Panc1 (cell line): ENCODE data around the gene HDAC7. TPM values are rescaled to one million over a fixed set of nuclear protein-coding genes. Genes with fewer than 3 reads are reported as not detected.
A peak's percentile ranks its signal among the peaks of the same experiment; 100 is the strongest.

Experiments
- ATAC-seq: fragments of 200-7000 bp; cut with Tn5 transposase; 2 replicates; pipeline ENCODE4 v1.9.1; 2020; ENCODE audit warnings: mild to moderate bottlenecking, moderate library complexity
- BruUV-seq: library from RNA; stranded (reverse); fragments of 400-500 nt; replicated peaks from 2 replicates; lab custom pipeline; 2021; lab: Mats Ljungman, UMichigan
- CTCF ChIA-PET: fragments of 300-600 bp; sonication (Branson Sonifier 250); formaldehyde crosslinking; loops from one replicate; lab custom pipeline; 2022; ENCODE audit warnings: antibody characterized with exemption; lab: Charles Lee
- POLR2A ChIA-PET: fragments of 300-600 bp; sonication (Branson Sonifier 250); formaldehyde crosslinking; loops from one replicate; lab custom pipeline; 2022; ENCODE audit warnings: antibody characterized with exemption; lab: Charles Lee
- DNase-seq: peaks from one replicate; pipeline ENCODE4 v3.0.0-alpha.2; 2010; ENCODE audit warnings: low read depth, low spot score
- H3K27ac ChIP-seq: 2 replicates; pipeline ENCODE4 v1.5.1; 2011; ENCODE audit warnings: mild to moderate bottlenecking, low read length, inconsistent platforms
- H3K27me3 ChIP-seq: fragments of 200-500 bp; sonication (Bioruptor generic); 2 replicates; pipeline ENCODE4 v1.6.0; 2014; ENCODE audit warnings: low read length, inconsistent platforms; ENCODE audit not compliant: control insufficient read depth, insufficient read depth
- H3K36me3 ChIP-seq: fragments of 200-500 bp; sonication (Bioruptor generic); 2 replicates; pipeline ENCODE4 v1.5.1; 2014; ENCODE audit warnings: inconsistent platforms, mild to moderate bottlenecking, low read length, moderate library complexity; ENCODE audit not compliant: control insufficient read depth, insufficient read depth
- H3K4me1 ChIP-seq: 2 replicates; pipeline ENCODE4 v1.5.1; 2011; ENCODE audit warnings: inconsistent platforms, mild to moderate bottlenecking, low read length, moderate library complexity; ENCODE audit not compliant: control insufficient read depth, insufficient read depth
- H3K4me3 ChIP-seq, 2 experiments: 2 replicates each; pipeline ENCODE4 v1.5.1; 2011 to 2012; ENCODE audit warnings: low read depth in 2 of 2, low read length in 2 of 2, mild to moderate bottlenecking in 2 of 2, inconsistent platforms in 1 of 2, moderate library complexity in 1 of 2
- H3K9me3 ChIP-seq: fragments of 200-500 bp; sonication (Bioruptor generic); 2 replicates; pipeline ENCODE4 v1.5.1; 2014; ENCODE audit warnings: low read depth, mild to moderate bottlenecking, inconsistent platforms, low read length, moderate library complexity; ENCODE audit not compliant: control insufficient read depth, insufficient read depth
- CTCF ChIP-seq: fragments of 450-650 bp; IDR thresholded peaks from 2 replicates; pipeline ENCODE4 v1.5.1; 2017; ENCODE audit warnings: mild to moderate bottlenecking
- POLR2AphosphoS5 ChIP-seq: IDR thresholded peaks from 2 replicates; pipeline ENCODE4 v1.6.1; 2012; ENCODE audit warnings: mild to moderate bottlenecking, low read depth, low read length, moderate library complexity
- REST ChIP-seq, 2 experiments: IDR thresholded peaks; 2 replicates each; pipeline ENCODE4 v1.6.1; 2011 to 2012; ENCODE audit warnings: low read depth in 2 of 2, control low read depth in 1 of 2, low read length in 1 of 2, mild to moderate bottlenecking in 1 of 2, moderate library complexity in 1 of 2; ENCODE audit not compliant: insufficient read depth in 1 of 2
- SIN3A ChIP-seq: IDR thresholded peaks from 2 replicates; pipeline ENCODE4 v1.6.1; 2012; ENCODE audit warnings: low read depth, mild to moderate bottlenecking, low read length, moderate library complexity, borderline replicate concordance; ENCODE audit not compliant: insufficient read depth
- TCF7L2 ChIP-seq: IDR thresholded peaks from 2 replicates; pipeline ENCODE4 v1.6.1; 2011; ENCODE audit warnings: mild to moderate bottlenecking, low read depth, low read length, inconsistent platforms
- in situ Hi-C: cut with HindIII; loops from 2 replicates; pipeline ENCODE4 v1.10.0; 2016; ENCODE audit warnings: low sequenced_read_pairs, low pct_unique_long_range_greater_than_20kb
- intact Hi-C: fragments of 100-400 bp; cut with micrococcal nuclease; formaldehyde crosslinking; loops from one replicate; pipeline ENCODE4 v1.10.0; 2022; ENCODE audit not compliant: unreplicated experiment
- total RNA-seq: library from RNA; stranded (reverse); gene quantifications from one replicate; pipeline ENCODE4 v1.2.1, GENCODE V29; 2021; ENCODE audit not compliant: unreplicated experiment

HDAC7 gene
- total RNA-seq, 1 experiment from 2014 or later, result 84.2 TPM

GRCh38 chr12:47801170-47801903 lies 18.4 kb downstream of the HDAC7 start:
- no TSS peak for BruUV-seq
- TF ChIP-seq SIN3A, result no peak
- TF ChIP-seq POLR2AphosphoS5, result no peak
- no peak for TF ChIP-seq REST (IDR thresholded peaks at IDR 0.05; ENCODE audit: insufficient read depth in 1 of 2, low read depth in 2 of 2, low read length in 1 of 2)
- no peak for TF ChIP-seq TCF7L2
- no peak for TF ChIP-seq CTCF
- H3K27ac ChIP-seq, result 0 out of 2 replicates have a peak overlapping the region, but pooled peaks have one; percentile 1
- H3K9me3 ChIP-seq, result no peaks in the 10 kb centered on the region
- H3K27me3 ChIP-seq, result no peaks in the 10 kb centered on the region
- ChIA-PET CTCF (interaction anchor here (1.1 to 2.1 kb wide), 3 partner anchors 12 to 36 kb away, joined by 3 to 11 read pairs (median 7); no protein-coding TSS in a partner anchor), POLR2A (no interaction called here)
- peaks cover 34% of the 10 kb centered on the region for H3K4me1 ChIP-seq
- no peak for DNase-seq
- no peaks in the 10 kb centered on the region; the same call in 1 of the 2 replicates for H3K36me3 ChIP-seq
- no peak for ATAC-seq
- intact Hi-C loops (no loop called here), in situ Hi-C loops (no loop called here)
- no peak overlapping the region for H3K4me3 ChIP-seq

GRCh38 chr12:47800582-47800981 lies 19.1 kb downstream of the HDAC7 start:
- H3K9me3 ChIP-seq, result no peaks in the 10 kb centered on the region
- ATAC-seq (no peak), DNase-seq (no peak)
- no TSS peak for BruUV-seq
- no peak overlapping the region for H3K27ac ChIP-seq
- in situ Hi-C loops (no loop called here), intact Hi-C loops (no loop called here)
- TF ChIP-seq TCF7L2 (no peak), CTCF (no peak), POLR2AphosphoS5 (no peak), REST (IDR thresholded peaks at IDR 0.05; ENCODE audit: insufficient read depth in 1 of 2, low read depth in 2 of 2, low read length in 1 of 2) (no peak)
- H3K27me3 ChIP-seq, result no peaks in the 10 kb centered on the region
- H3K4me3 ChIP-seq, result no peak overlapping the region
- H3K36me3 ChIP-seq, result no peaks in the 10 kb centered on the region; the same call in 1 of the 2 replicates
- CTCF ChIA-PET, result interaction anchor here (2.1 kb wide), 1 partner anchor 37 kb away, joined by 11 read pairs; no protein-coding TSS in a partner anchor
- H3K4me1 ChIP-seq, result peaks cover 34% of the 10 kb centered on the region
- POLR2A ChIA-PET, result no interaction called here
